MCF 10A (cell line): ENCODE data around the gene SPATS2. TPM values are rescaled to one million over a fixed set of nuclear protein-coding genes. Genes with fewer than 3 reads are reported as not detected.
A peak's percentile ranks its signal among the peaks of the same experiment; 100 is the strongest.
"Not testable (repeated sequence)": the region's sequence is repeated elsewhere in the genome, so short reads cannot be mapped to it uniquely, and the experiment has no call there.

ENCODE experiments used
- BruUV-seq: library from RNA; stranded (reverse); fragments of 400-500 nt; replicated peaks from 2 replicates; lab custom pipeline; 2021; lab: Mats Ljungman, UMichigan
- CTCF ChIA-PET: fragments of 300-600 bp; sonication (Branson Sonifier 250); formaldehyde crosslinking; extraction: SDS; loops from one replicate; lab custom pipeline; 2021; ENCODE audit warnings: antibody characterized with exemption, inconsistent platforms; lab: Yijun Ruan, JAX
- POLR2A ChIA-PET: fragments of 300-600, 350-650 bp; sonication (Branson Sonifier 250); formaldehyde crosslinking; extraction: SDS; loops from one replicate; lab custom pipeline; 2020; ENCODE audit warnings: antibody characterized with exemption, inconsistent platforms; lab: Yijun Ruan, JAX
- DNase-seq: peaks from one replicate; pipeline ENCODE4 v3.0.0-alpha.2; 2018; ENCODE audit not compliant: unreplicated experiment
- H3K27ac Mint-ChIP-seq: one replicate; pipeline ENCODE4 v1.8.0; 2022; ENCODE audit warnings: mild to moderate bottlenecking, low read depth, mixed read lengths; ENCODE audit not compliant: unreplicated experiment
- H3K27me3 Mint-ChIP-seq: one replicate; pipeline ENCODE4 v1.8.0; 2022; ENCODE audit warnings: mixed read lengths; ENCODE audit not compliant: insufficient read depth, unreplicated experiment
- H3K36me3 Mint-ChIP-seq: one replicate; pipeline ENCODE4 v1.8.0; 2022; ENCODE audit warnings: mild to moderate bottlenecking, moderate library complexity, mixed read lengths; ENCODE audit not compliant: insufficient read depth, unreplicated experiment
- H3K4me1 Mint-ChIP-seq: one replicate; pipeline ENCODE4 v1.8.0; 2022; ENCODE audit warnings: mixed read lengths; ENCODE audit not compliant: insufficient read depth, unreplicated experiment
- H3K4me3 Mint-ChIP-seq: one replicate; pipeline ENCODE4 v1.8.0; 2022; ENCODE audit warnings: mild to moderate bottlenecking, moderate library complexity, mixed read lengths; ENCODE audit not compliant: unreplicated experiment
- H3K9me3 Mint-ChIP-seq: one replicate; pipeline ENCODE4 v1.8.0; 2022; ENCODE audit warnings: mixed read lengths; ENCODE audit not compliant: unreplicated experiment
- CTCF ChIP-seq: fragments of 200-600 bp; IDR thresholded peaks from one replicate; pipeline ENCODE4 v1.8.0; 2022; ENCODE audit warnings: antibody characterized with exemption, mild to moderate bottlenecking; ENCODE audit not compliant: unreplicated experiment
- intact Hi-C: fragments of 100-400 bp; cut with micrococcal nuclease; formaldehyde crosslinking; loops from 2 replicates; pipeline ENCODE4 v1.14.1; 2022
- total RNA-seq: library from RNA; stranded (reverse); gene quantifications from 2 replicates; pipeline ENCODE4 v1.2.3, GENCODE V29; 2022

Gene SPATS2
- total RNA-seq, 1 experiment from 2014 or later, result 26.0 TPM

GRCh38 chr12:49503674-49504180 is 136.5 kb downstream of the SPATS2 start:
- intact Hi-C loops, result no loop called here
- POLR2A ChIA-PET, result interaction anchor here (0.7 to 4.1 kb wide), 8 partner anchors 9 to 1261 kb away, joined by 3 to 32 read pairs (median 4); partner anchors contain the start of genes SPATS2 and TROAP
- TF ChIP-seq CTCF, result no peak
- H3K27me3 Mint-ChIP-seq, result no peaks in the 10 kb centered on the region
- H3K9me3 Mint-ChIP-seq, result no peaks in the 10 kb centered on the region
- no peaks in the 10 kb centered on the region for H3K36me3 Mint-ChIP-seq
- no TSS peak for BruUV-seq
- DNase-seq, result peak; percentile 69
- peak overlapping the region; percentile 54 for H3K27ac Mint-ChIP-seq
- peaks cover 15% of the 10 kb centered on the region for H3K4me1 Mint-ChIP-seq
- H3K4me3 Mint-ChIP-seq, result peak overlapping the region; percentile 40
- CTCF ChIA-PET, result interaction anchor here (0.5 to 14.9 kb wide), 6 partner anchors 10 to 215 kb away, joined by 3 to 288 read pairs (median 6); no protein-coding TSS in a partner anchor

GRCh38 chr12:49505672-49506071 is 138.4 kb downstream of the SPATS2 start:
- H3K4me1 Mint-ChIP-seq, result peaks cover 15% of the 10 kb centered on the region
- TF ChIP-seq CTCF, result no peak
- peak overlapping the region; percentile 44 for H3K27ac Mint-ChIP-seq
- intact Hi-C loops, result no loop called here
- H3K9me3 Mint-ChIP-seq, result no peaks in the 10 kb centered on the region
- no TSS peak for BruUV-seq
- H3K36me3 Mint-ChIP-seq, result no peaks in the 10 kb centered on the region
- DNase-seq, result no peak
- H3K27me3 Mint-ChIP-seq, result no peaks in the 10 kb centered on the region
- H3K4me3 Mint-ChIP-seq, result no peak overlapping the region
- ChIA-PET POLR2A (interaction anchor here (1.0 to 4.1 kb wide), 4 partner anchors 13 to 139 kb away, joined by 3 to 32 read pairs (median 6); partner anchors contain the start of gene SPATS2), CTCF (interaction anchor here (1.2 to 14.9 kb wide), 3 partner anchors 148 to 217 kb away, joined by 3 to 288 read pairs (median 3); no protein-coding TSS in a partner anchor)

- no TSS peak for BruUV-seq
- no peak for TF ChIP-seq CTCF
- Mint-ChIP-seq H3K9me3 (no peaks in the 10 kb centered on the region), H3K4me3 (peak overlapping the region; percentile 30), H3K27ac (peak overlapping the region; percentile 44), H3K36me3 (no peaks in the 10 kb centered on the region), H3K27me3 (no peaks in the 10 kb centered on the region), H3K4me1 (peaks cover 15% of the 10 kb centered on the region)
- POLR2A ChIA-PET, result interaction anchor here (0.6 to 1.0 kb wide), 2 partner anchors 123 to 148 kb away, joined by 3 to 4 read pairs; no protein-coding TSS in a partner anchor
- peak; percentile 44 for DNase-seq
- intact Hi-C loops, result no loop called here
- CTCF ChIA-PET, result interaction anchor here (0.6 to 14.9 kb wide), 3 partner anchors 149 to 218 kb away, joined by 3 to 288 read pairs (median 9); no protein-coding TSS in a partner anchor
Measured at GRCh38 chr12:49507139-49507538, 139.9 kb downstream of the SPATS2 start.

GRCh38 chr12:49509681-49510080 is 142.4 kb downstream of the SPATS2 start:
- H3K27me3 Mint-ChIP-seq, intact Hi-C loops: not testable (repeated sequence)
- peaks cover 15% of the 10 kb centered on the region for H3K4me1 Mint-ChIP-seq

More at GRCh38 chr12:49509681-49510080, 142.4 kb downstream of the SPATS2 start:
- POLR2A ChIA-PET, result interaction anchor here (0.6 to 2.1 kb wide), 4 partner anchors 105 to 320 kb away, joined by 3 to 8 read pairs (median 4); partner anchors contain the start of gene SPATS2
- not testable (repeated sequence) for H3K4me3 Mint-ChIP-seq, H3K36me3 Mint-ChIP-seq, BruUV-seq, H3K9me3 Mint-ChIP-seq, DNase-seq, H3K27ac Mint-ChIP-seq
- CTCF ChIA-PET, result interaction anchor here (0.6 to 14.9 kb wide), 5 partner anchors 152 to 233 kb away, joined by 3 to 288 read pairs (median 9); partner anchors contain the start of gene DNAJC22
